ENCODE measurements around the gene ALDH3A1. TPM values are rescaled to one million over a fixed set of nuclear protein-coding genes. Genes with fewer than 3 reads are reported as not detected.

Gene ALDH3A1
- total and polyA plus RNA-seq, 8 donors, result 0.20 to 0.51 (median 0.34) TPM; not detected in 3

- Histone ChIP-seq H3K4me3 (no peak overlapping the region), H3K4me1 (no peaks in the 10 kb centered on the region), H3K27ac (no peak overlapping the region), H3K9me3 (no peaks in the 10 kb centered on the region), H3K36me3 (no peaks in the 10 kb centered on the region), H3K27me3 (no peaks in the 10 kb centered on the region)
- FAIRE-seq, result no peak
- WGBS, 2 donors, result 78 to 87% methylated on average over 7 of the region's 7 CpGs
- no peak for TF ChIP-seq CTCF (IDR thresholded peaks at IDR 0.05)
- peak in 3 of 6 donors; percentile 9 to 53 (median 37) for DNase-seq
- ATAC-seq, result no peak
- intact Hi-C loops (cut with DNase I), result no loop called here
These were observed 31.1 kb downstream of the ALDH3A1 start for GRCh38 chr17:19717031-19717360.

- no peaks in the 10 kb centered on the region for H3K36me3 ChIP-seq
- no peak for TF ChIP-seq CTCF (IDR thresholded peaks at IDR 0.05)
- no peaks in the 10 kb centered on the region for H3K27me3 ChIP-seq
- peak in 3 of 6 donors; percentile 2 to 52 (median 39) for DNase-seq
- ATAC-seq, result no peak
- H3K9me3 ChIP-seq, result no peaks in the 10 kb centered on the region
- H3K27ac ChIP-seq, result no peak within 1 kb of the TSS
- intact Hi-C loops (cut with DNase I), result no loop called here
- no peaks in the 10 kb centered on the region for H3K4me1 ChIP-seq
- no peak for FAIRE-seq
- WGBS, 2 donors, result 60 to 76% methylated on average over 13 of the region's 13 CpGs
- no peak within 1 kb of the TSS for H3K4me3 ChIP-seq
These were observed 31.7 kb downstream of the ALDH3A1 start, which contains the start of gene SLC47A2 for GRCh38 chr17:19716108-19717030. SLC47A2 (minus strand) TSS chr17:19716584; CDS start chr17:19716555, 29 bp downstream.

GRCh38 chr17:19714542-19715411, 33.3 kb downstream of the ALDH3A1 start:
- Histone ChIP-seq H3K4me3 (no peak overlapping the region), H3K36me3 (no peaks in the 10 kb centered on the region), H3K27me3 (no peaks in the 10 kb centered on the region), H3K9me3 (no peaks in the 10 kb centered on the region), H3K27ac (no peak overlapping the region), H3K4me1 (no peaks in the 10 kb centered on the region)
- WGBS, 2 donors, result 81% methylated on average over 26 to 27 of the region's 27 CpGs
- intact Hi-C loops (cut with DNase I), result no loop called here
- DNase-seq (peak in 5 of 6 donors; percentile 21 to 69 (median 57)), FAIRE-seq (no peak), ATAC-seq (peak; percentile 13 to 67 (median 48))
- TF ChIP-seq CTCF (IDR thresholded peaks at IDR 0.05), result no peak

GRCh38 chr17:19713901-19714361, 34.2 kb downstream of the ALDH3A1 start:
- no peaks in the 10 kb centered on the region for H3K36me3 ChIP-seq
- DNase-seq, result peak in 2 of 6 donors; percentile 45 to 52
- no peak overlapping the region for H3K4me3 ChIP-seq
- no peak for TF ChIP-seq CTCF (IDR thresholded peaks at IDR 0.05)
- H3K27me3 ChIP-seq, result no peaks in the 10 kb centered on the region
- FAIRE-seq, result no peak
- intact Hi-C loops (cut with DNase I), result no loop called here
- no peaks in the 10 kb centered on the region for H3K4me1 ChIP-seq
- ATAC-seq, result no peak
- no peak overlapping the region for H3K27ac ChIP-seq
- 88 to 89% methylated on average over 27 to 28 of the region's 28 CpGs for WGBS, 2 donors
- H3K9me3 ChIP-seq, result no peaks in the 10 kb centered on the region

All from pancreas (tissue), 10 donors.